HCT116 (cell line): ENCODE data around the gene ITGA2B. TPM values are rescaled to one million over a fixed set of nuclear protein-coding genes. Genes with fewer than 3 reads are reported as not detected.

Experiments
- ATAC-seq: fragments of 200-7000 bp; cut with Tn5 transposase; 2 replicates; pipeline ENCODE4 v1.9.1; 2020; ENCODE audit warnings: mild to moderate bottlenecking, moderate library complexity
- BruUV-seq: library from RNA; stranded (reverse); fragments of 400-500 nt; replicated peaks from 2 replicates; lab custom pipeline; 2021; lab: Mats Ljungman, UMichigan
- CTCF ChIA-PET: fragments of 300-600 bp; sonication (Branson Sonifier 250); formaldehyde crosslinking; loops from one replicate; lab custom pipeline; 2021; ENCODE audit warnings: antibody characterized with exemption; lab: Charles Lee
- POLR2A ChIA-PET: fragments of 300-600, 350-600 bp; sonication (Branson Sonifier 250); formaldehyde crosslinking; loops from one replicate; lab custom pipeline; 2021; ENCODE audit warnings: antibody characterized with exemption; lab: Charles Lee
- RAD21 ChIA-PET, 2 experiments: fragments of 300-600 bp; sonication (Branson Sonifier 250); formaldehyde crosslinking; loops; one replicate each; lab custom pipeline; 2023; ENCODE audit warnings: low total read pairs in 2 of 2; ENCODE audit not compliant: uncharacterized antibody in 2 of 2, unreplicated experiment in 2 of 2, low non-redundant PET in 1 of 2; lab: Charles Lee
- DNase-seq: peaks from one replicate; pipeline ENCODE4 v3.0.0-alpha.2; 2010; ENCODE audit warnings: low read depth, low spot score
- H2AFZ ChIP-seq: fragments of 200-600 bp; shearing (Covaris generic), sonication (generic); 2 replicates; pipeline ENCODE4 v1.6.1; 2017; ENCODE audit warnings: low read depth, mixed run types, mixed read lengths, antibody characterized with exemption, low read length; ENCODE audit not compliant: poor library complexity, severe bottlenecking
- H3K27ac ChIP-seq: 2 replicates; pipeline ENCODE4 v1.5.1; 2012; ENCODE audit warnings: low read depth, low read length
- H3K27me3 ChIP-seq: fragments of 200-600 bp; sonication (generic); 2 replicates; pipeline ENCODE4 v1.6.1; 2016; ENCODE audit warnings: mixed run types, low read length, mixed read lengths; ENCODE audit not compliant: insufficient read depth
- H3K36me3 ChIP-seq, 2 experiments: fragments of 200-500 bp in 1 of 2; fragments of 200-600 bp in 1 of 2; sonication (Bioruptor generic) in 1 of 2; sonication (generic) in 1 of 2; 2 replicates each; pipeline versions ENCODE4 v1.5.1 to v1.6.1; 2014 to 2016; ENCODE audit warnings: low read length in 2 of 2, inconsistent platforms in 1 of 2, mixed read lengths in 1 of 2, mixed run types in 1 of 2; ENCODE audit not compliant: insufficient read depth in 2 of 2, control insufficient read depth in 1 of 2
- H3K4me1 ChIP-seq, 2 experiments: fragments of 200-600 bp in 1 of 2; sonication (generic) in 1 of 2; 2 replicates each; pipeline versions ENCODE4 v1.5.1 to v1.6.1; 2012 to 2017; ENCODE audit warnings: low read length in 2 of 2, inconsistent platforms in 1 of 2, mild to moderate bottlenecking in 1 of 2, mixed read lengths in 1 of 2, mixed run types in 1 of 2, moderate library complexity in 1 of 2; ENCODE audit not compliant: insufficient read depth in 2 of 2, control insufficient read depth in 1 of 2
- H3K4me2 ChIP-seq: fragments of 200-600 bp; sonication (generic); 2 replicates; pipeline ENCODE4 v1.6.1; 2017; ENCODE audit warnings: mixed run types, low read length, mixed read lengths
- H3K4me3 ChIP-seq, 2 experiments: fragments of 200-600 bp in 1 of 2; sonication (generic) in 1 of 2; replicated peaks in 1 of 2; 2 replicates each; pipeline ENCODE4 v1.5.1; 2011 to 2016; ENCODE audit warnings: low read length in 2 of 2, control low read depth in 1 of 2, low read depth in 1 of 2, mild to moderate bottlenecking in 1 of 2, mixed read lengths in 1 of 2, mixed run types in 1 of 2
- H3K79me2 ChIP-seq: fragments of 200-600 bp; sonication (generic); 2 replicates; pipeline ENCODE4 v1.6.1; 2017; ENCODE audit warnings: mild to moderate bottlenecking, mixed run types, low read length, moderate library complexity, mixed read lengths; ENCODE audit not compliant: insufficient read depth
- H3K9ac ChIP-seq: fragments of 200-600 bp; sonication (generic); 2 replicates; pipeline ENCODE4 v1.6.1; 2016; ENCODE audit warnings: low read length, mixed read lengths
- H3K9me2 ChIP-seq: fragments of 200-600 bp; sonication (generic), shearing (Covaris generic); 2 replicates; pipeline ENCODE4 v1.6.1; 2017; ENCODE audit warnings: mixed run types, mild to moderate bottlenecking, moderate library complexity; ENCODE audit not compliant: insufficient read depth
- H3K9me3 ChIP-seq, 2 experiments: fragments of 200-500 bp in 1 of 2; fragments of 200-600 bp in 1 of 2; sonication (Bioruptor generic) in 1 of 2; sonication (generic) in 1 of 2; 2 replicates each; pipeline ENCODE4 v1.6.1; 2014 to 2017; ENCODE audit warnings: low read length in 2 of 2, mixed read lengths in 2 of 2, inconsistent platforms in 1 of 2, low read depth in 1 of 2, mild to moderate bottlenecking in 1 of 2, mixed run types in 1 of 2, moderate library complexity in 1 of 2; ENCODE audit not compliant: control insufficient read depth in 1 of 2, insufficient read depth in 1 of 2
- H4K20me1 ChIP-seq: fragments of 200-600 bp; sonication (generic), shearing (Covaris generic); 2 replicates; pipeline ENCODE4 v1.6.1; 2017; ENCODE audit warnings: mixed run types, mild to moderate bottlenecking, moderate library complexity; ENCODE audit not compliant: insufficient read depth
- CBX3 ChIP-seq: IDR thresholded peaks from 2 replicates; pipeline ENCODE4 v1.6.1; 2012; ENCODE audit warnings: low read depth
- CEBPB ChIP-seq: IDR thresholded peaks from 2 replicates; pipeline ENCODE4 v1.6.1; 2012; ENCODE audit warnings: low read depth
- CTCF ChIP-seq, 3 experiments: fragments of 200-600 bp in 1 of 3; sonication (generic) in 1 of 3; IDR thresholded peaks in 2 of 3; conservative IDR thresholded peaks in 1 of 3; 2 replicates each; pipeline ENCODE4 v1.5.1; 2012 to 2017; ENCODE audit warnings: low read depth in 2 of 3, low read length in 2 of 3, antibody characterized with exemption in 1 of 3, borderline replicate concordance in 1 of 3, control low read depth in 1 of 3, mild to moderate bottlenecking in 1 of 3, mixed read lengths in 1 of 3, mixed run types in 1 of 3, moderate library complexity in 1 of 3; ENCODE audit not compliant: insufficient read depth in 1 of 3
- ELF1 ChIP-seq: IDR thresholded peaks from 2 replicates; pipeline ENCODE4 v1.6.1; 2012; ENCODE audit warnings: low read depth, borderline replicate concordance
- EZH2 ChIP-seq: fragments of 200-600 bp; sonication (generic); IDR thresholded peaks from 2 replicates; pipeline ENCODE4 v1.6.1; 2017; ENCODE audit warnings: antibody characterized with exemption, mixed run types
- EZH2phosphoT487 ChIP-seq: fragments of 200-600 bp; IDR thresholded peaks from 2 replicates; pipeline ENCODE4 v1.6.1; 2018; ENCODE audit warnings: antibody characterized with exemption, borderline replicate concordance
- FOSL1 ChIP-seq: IDR thresholded peaks from 2 replicates; pipeline ENCODE4 v1.6.1; 2012; ENCODE audit warnings: low read depth
- JUND ChIP-seq: IDR thresholded peaks from 2 replicates; pipeline ENCODE4 v1.6.1; 2012
- MAX ChIP-seq: IDR thresholded peaks from 2 replicates; pipeline ENCODE4 v1.6.1; 2012
- POLR2A ChIP-seq: IDR thresholded peaks from 2 replicates; pipeline ENCODE4 v1.7.0; 2011; ENCODE audit warnings: borderline replicate concordance; ENCODE audit not compliant: insufficient read depth, insufficient read length; ENCODE audit errors: extremely low read depth
- POLR2AphosphoS5 ChIP-seq: IDR thresholded peaks from 2 replicates; pipeline ENCODE4 v1.6.1; 2011; ENCODE audit warnings: mild to moderate bottlenecking, low read depth, low read length, moderate library complexity
- RAD21 ChIP-seq: IDR thresholded peaks from 2 replicates; pipeline ENCODE4 v1.6.1; 2012; ENCODE audit warnings: low read depth, mild to moderate bottlenecking
- SIN3A ChIP-seq: IDR thresholded peaks from 2 replicates; pipeline ENCODE4 v1.6.1; 2012; ENCODE audit warnings: low read depth
- SP1 ChIP-seq: IDR thresholded peaks from 2 replicates; pipeline ENCODE4 v1.6.1; 2012; ENCODE audit warnings: low read depth
- SRF ChIP-seq: IDR thresholded peaks from 2 replicates; pipeline ENCODE4 v1.6.1; 2012; ENCODE audit warnings: low read depth
- YY1 ChIP-seq: IDR thresholded peaks from 2 replicates; pipeline ENCODE4 v1.6.1; 2011; ENCODE audit warnings: low read length, low read depth, moderate library complexity, mild to moderate bottlenecking; ENCODE audit not compliant: insufficient replicate concordance; ENCODE audit errors: extremely low read depth
- ZNF274 ChIP-seq: fragments of 200-500 bp; sonication (Bioruptor generic); IDR thresholded peaks from 2 replicates; pipeline ENCODE4 v1.6.1; 2014; ENCODE audit warnings: mild to moderate bottlenecking, low read depth, low read length, inconsistent platforms
- intact Hi-C: fragments of 100-400 bp; cut with micrococcal nuclease; formaldehyde crosslinking; loops from 2 replicates; pipeline ENCODE4 v1.10.0; 2022
- total RNA-seq: library from RNA; stranded (reverse); gene quantifications from one replicate; pipeline ENCODE4 v1.2.1, GENCODE V29; 2021; ENCODE audit not compliant: unreplicated experiment

Gene ITGA2B
- total RNA-seq, 1 experiment from 2014 or later: 7.6 TPM

GRCh38 chr17:44349553-44350070 lies 39.8 kb downstream of the ITGA2B start:
- Histone ChIP-seq H3K4me1 (peaks cover 4 to 14% of the 10 kb centered on the region in 2 experiments; a peak in 2 of 4 replicates), H3K27ac (no peak overlapping the region), H3K36me3 (peaks cover 0 to 4% of the 10 kb centered on the region in 2 experiments; a peak in 1 of 4 replicates), H3K4me3 (no peak overlapping the region), H3K4me2 (no peak overlapping the region), H2AFZ (no peak overlapping the region), H3K9me3 (no peaks in the 10 kb centered on the region), H4K20me1 (no peaks in the 10 kb centered on the region), H3K9ac (no peak overlapping the region), H3K9me2 (no peaks in the 10 kb centered on the region), H3K79me2 (no peaks in the 10 kb centered on the region), H3K27me3 (no peaks in the 10 kb centered on the region)
- CTCF ChIA-PET: interaction anchor here (1.3 to 2.3 kb wide), 3 partner anchors 140 to 172 kb away, joined by 4 to 13 read pairs (median 4); no protein-coding TSS in a partner anchor
- ATAC-seq: no peak
- intact Hi-C loops: no loop called here
- BruUV-seq: no TSS peak
- TF ChIP-seq ELF1 (no peak), MAX (no peak), EZH2phosphoT487 (no peak), RAD21 (no peak), SP1 (no peak), SRF (no peak), ZNF274 (no peak), POLR2A (no peak), EZH2 (no peak), JUND (no peak), SIN3A (no peak), YY1 (no peak), CTCF (IDR thresholded peaks at IDR 0.05 in 2 of 3, conservative IDR thresholded peaks at IDR 0.05 in 1 of 3; ENCODE audit: borderline replicate concordance in 1 of 3, insufficient read depth in 1 of 3, low read depth in 2 of 3, low read length in 2 of 3) (no peak), FOSL1 (no peak), CEBPB (no peak), CBX3 (no peak), POLR2AphosphoS5 (no peak)
- no peak for DNase-seq
- RAD21 ChIA-PET: interaction anchor here in 1 of 2 experiments (0.7 kb wide), 1 partner anchor 138 kb away, joined by 3 read pairs; no protein-coding TSS in a partner anchor
- POLR2A ChIA-PET: no interaction called here
